Measurements from ENCODE around the gene CORO2A.
"Not testable (repeated sequence)": the region's sequence is repeated elsewhere in the genome, so short reads cannot be mapped to it uniquely, and the experiment has no call there.

CORO2A gene

GRCh38 chr9:98076514-98076890, 115.9 kb downstream of the CORO2A start:
- DNase-seq, result not testable (repeated sequence)

- peak; percentile 18 for DNase-seq
Measured at GRCh38 chr9:98075332-98075805, 117.1 kb downstream of the CORO2A start.

GRCh38 chr9:98074115-98074990, 118.1 kb downstream of the CORO2A start:
- DNase-seq, result peak; percentile 72

GRCh38 chr9:98071737-98072136, 120.7 kb downstream of the CORO2A start:
- DNase-seq, result no peak

Data from stimulated activated CD4-positive, alpha-beta T cell treated with anti-CD3 and anti-CD28 coated beads, Interleukin-4, amount 100 ng/mL, for 24 hours (primary cell).